A549 treated with AZD9567 at 1 μM for 4 hours (cell line): ENCODE data around the gene HPS5. TPM values are rescaled to one million over a fixed set of nuclear protein-coding genes. Genes with fewer than 3 reads are reported as not detected.

Experiments used
- total RNA-seq: library from RNA; stranded (reverse); fragments of 200-300 nt; extraction: Qiagen RNA extraction; gene quantifications from 5 replicates; pipeline ENCODE4 v1.2.3, GENCODE V29; 2022; ENCODE audit not compliant: insufficient read depth

Gene HPS5, protein sequence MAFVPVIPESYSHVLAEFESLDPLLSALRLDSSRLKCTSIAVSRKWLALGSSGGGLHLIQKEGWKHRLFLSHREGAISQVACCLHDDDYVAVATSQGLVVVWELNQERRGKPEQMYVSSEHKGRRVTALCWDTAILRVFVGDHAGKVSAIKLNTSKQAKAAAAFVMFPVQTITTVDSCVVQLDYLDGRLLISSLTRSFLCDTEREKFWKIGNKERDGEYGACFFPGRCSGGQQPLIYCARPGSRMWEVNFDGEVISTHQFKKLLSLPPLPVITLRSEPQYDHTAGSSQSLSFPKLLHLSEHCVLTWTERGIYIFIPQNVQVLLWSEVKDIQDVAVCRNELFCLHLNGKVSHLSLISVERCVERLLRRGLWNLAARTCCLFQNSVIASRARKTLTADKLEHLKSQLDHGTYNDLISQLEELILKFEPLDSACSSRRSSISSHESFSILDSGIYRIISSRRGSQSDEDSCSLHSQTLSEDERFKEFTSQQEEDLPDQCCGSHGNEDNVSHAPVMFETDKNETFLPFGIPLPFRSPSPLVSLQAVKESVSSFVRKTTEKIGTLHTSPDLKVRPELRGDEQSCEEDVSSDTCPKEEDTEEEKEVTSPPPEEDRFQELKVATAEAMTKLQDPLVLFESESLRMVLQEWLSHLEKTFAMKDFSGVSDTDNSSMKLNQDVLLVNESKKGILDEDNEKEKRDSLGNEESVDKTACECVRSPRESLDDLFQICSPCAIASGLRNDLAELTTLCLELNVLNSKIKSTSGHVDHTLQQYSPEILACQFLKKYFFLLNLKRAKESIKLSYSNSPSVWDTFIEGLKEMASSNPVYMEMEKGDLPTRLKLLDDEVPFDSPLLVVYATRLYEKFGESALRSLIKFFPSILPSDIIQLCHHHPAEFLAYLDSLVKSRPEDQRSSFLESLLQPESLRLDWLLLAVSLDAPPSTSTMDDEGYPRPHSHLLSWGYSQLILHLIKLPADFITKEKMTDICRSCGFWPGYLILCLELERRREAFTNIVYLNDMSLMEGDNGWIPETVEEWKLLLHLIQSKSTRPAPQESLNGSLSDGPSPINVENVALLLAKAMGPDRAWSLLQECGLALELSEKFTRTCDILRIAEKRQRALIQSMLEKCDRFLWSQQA
- 13.2 to 19.0 TPM (median 14.6 TPM) in 5 replicates for total RNA-seq

DNA sequence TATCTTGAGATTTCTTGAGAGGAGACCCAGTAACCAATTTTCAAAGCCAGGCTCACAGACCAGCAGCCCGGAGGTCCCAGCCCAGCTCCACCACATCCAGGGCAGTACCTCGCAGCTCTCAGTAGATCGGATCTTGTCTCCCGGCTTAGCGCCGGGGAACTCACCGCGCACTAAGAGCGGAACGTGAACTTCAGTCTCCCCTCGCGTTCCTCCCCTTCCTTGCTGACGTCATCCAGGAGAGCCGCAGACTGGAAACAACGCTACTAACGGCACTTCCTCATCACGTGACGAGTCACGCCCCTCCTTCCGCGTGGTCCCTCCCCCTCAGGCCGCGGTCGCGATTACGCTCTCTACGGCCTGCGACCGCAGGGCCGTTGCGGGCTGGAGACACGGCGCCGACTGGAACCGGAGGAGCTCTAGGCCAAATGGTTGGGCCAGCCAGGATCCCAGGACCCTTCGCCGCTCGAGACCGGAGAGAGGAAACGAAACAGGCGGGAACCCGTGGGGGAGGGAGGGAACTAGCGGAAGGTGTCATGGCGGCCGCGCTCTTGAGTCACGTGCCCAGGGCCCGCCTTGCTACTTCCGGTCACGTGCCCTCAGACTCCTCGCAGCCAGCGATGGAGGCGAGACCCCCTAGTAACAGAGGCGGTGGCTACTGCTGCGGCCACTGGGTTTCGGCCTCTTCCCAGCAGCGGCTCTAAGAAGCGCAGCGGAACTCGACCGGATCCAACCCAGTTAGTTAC is at the start of gene HPS5, which contains the start of gene GTF2H1:
Gene HPS5, minus strand, starts transcription at position 172 of the 743 bp plus-strand sequence. CDS start 4,282 bp downstream, outside the sequence.
Gene GTF2H1, plus strand, starts transcription at position 599 of the 743 bp plus-strand sequence. CDS start 10,508 bp downstream, outside the sequence.

DNA sequence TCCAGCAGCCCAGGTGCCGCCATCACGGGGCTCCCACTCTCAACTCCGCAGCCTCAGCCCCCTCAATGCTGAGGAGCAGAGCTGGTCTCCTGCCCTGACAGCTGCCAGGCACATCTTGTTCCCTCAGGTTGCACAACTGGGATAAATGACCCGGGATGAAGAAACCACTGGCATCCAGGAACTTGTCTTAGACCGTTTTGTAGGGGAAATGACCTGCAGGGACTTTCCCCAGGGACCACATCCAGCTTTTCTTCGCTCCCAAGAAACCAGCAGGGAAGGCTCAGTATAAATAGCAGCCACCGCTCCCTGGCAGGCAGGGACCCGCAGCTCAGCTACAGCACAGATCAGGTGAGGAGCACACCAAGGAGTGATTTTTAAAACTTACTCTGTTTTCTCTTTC is 56.0 kb downstream of the HPS5 start, which contains the start of gene SAA1:
Gene SAA1, plus strand, starts transcription at position 316 of the 400 bp plus-strand sequence. CDS start 624 bp downstream, outside the sequence.

DNA sequence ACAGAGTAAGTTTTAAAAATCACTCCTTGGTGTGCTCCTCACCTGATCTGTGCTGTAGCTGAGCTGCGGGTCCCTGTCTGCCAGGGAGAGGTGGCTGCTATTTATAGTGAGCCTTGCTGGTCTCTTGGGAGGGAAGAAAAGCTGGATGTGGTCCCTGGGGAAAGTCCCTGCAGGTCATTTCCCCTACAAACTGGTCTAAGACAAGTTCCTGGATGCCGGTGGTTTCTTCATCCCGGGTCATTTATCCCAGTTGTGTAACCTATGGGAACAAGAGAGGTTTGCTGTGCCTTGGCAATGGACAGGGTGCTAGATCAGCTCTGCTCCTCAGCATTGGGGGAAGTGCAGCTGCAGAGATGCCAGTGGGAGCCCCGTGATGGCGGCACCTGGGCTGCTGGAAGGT is 73.4 kb downstream of the HPS5 start, which contains the start of gene SAA2:
Gene SAA2, minus strand, starts transcription at position 108 of the 400 bp plus-strand sequence. CDS start 657 bp downstream, outside the sequence.

DNA sequence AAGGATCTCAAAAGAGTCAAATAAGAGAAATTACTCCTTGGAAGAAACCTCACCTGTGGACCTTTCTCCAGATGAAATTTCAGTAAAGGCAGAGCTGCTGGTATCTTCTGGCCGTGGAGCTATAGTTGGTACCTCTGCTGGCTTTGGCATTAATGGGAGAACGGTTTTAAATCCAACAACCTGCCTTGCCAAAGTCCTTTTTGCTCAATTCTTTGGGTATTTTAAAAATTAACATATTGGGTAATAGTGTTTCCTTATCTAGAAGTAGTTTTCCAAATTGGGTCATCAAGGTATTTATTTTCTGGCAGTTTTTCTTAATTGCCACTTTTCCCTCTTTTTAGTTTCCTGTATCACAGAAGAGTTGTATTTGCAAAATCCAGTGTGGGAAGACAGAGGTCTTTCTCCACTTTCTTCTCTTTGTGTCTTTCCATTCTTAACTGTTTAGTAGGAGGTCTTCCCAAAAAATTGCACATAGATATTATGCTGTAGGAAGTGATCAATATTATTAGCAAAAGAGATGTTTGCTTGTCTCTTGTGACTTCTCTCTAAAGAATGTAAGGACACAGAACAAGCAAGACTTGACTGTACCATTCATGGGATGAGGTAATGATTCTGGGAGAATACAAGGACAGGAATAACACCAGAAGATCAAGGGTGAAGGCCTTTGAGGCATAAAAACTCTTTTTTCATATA is 85.1 kb downstream of the HPS5 start, which contains the start of gene SAA4:
Gene SAA4, minus strand, starts transcription at position 139 of the 693 bp plus-strand sequence. CDS start 876 bp downstream, outside the sequence.

Other genes with a start within 250 kb of the HPS5 start
- gene SAAL1, start 216.1 kb downstream of the HPS5 start, total RNA-seq = 37.9 to 50.3 TPM (median 38.9 TPM) in 5 replicates
- gene MRGPRX3, start 189.6 kb downstream of the HPS5 start, total RNA-seq = 0.08 TPM in 1 of 5 replicates, not detected in the others
- not detected in 5 replicates for gene MRGPRX4, start 149.3 kb downstream of the HPS5 start, total RNA-seq
- not detected in 5 replicates for gene SAA4, start 85.3 kb downstream of the HPS5 start, total RNA-seq
- 0.17 to 0.21 TPM in 2 of 5 replicates, not detected in the others for gene SAA2, start 73.5 kb downstream of the HPS5 start, total RNA-seq
- 1.5 to 2.9 TPM (median 1.7 TPM) in 4 of 5 replicates, not detected in the other for gene SAA1, start 55.9 kb downstream of the HPS5 start, total RNA-seq
- gene GTF2H1, start 427 bp upstream of the HPS5 start, total RNA-seq = 32.1 to 39.4 TPM (median 33.5 TPM) in 5 replicates
- gene LDHA, start 72.4 kb upstream of the HPS5 start, total RNA-seq = 2,564 to 4,313 TPM (median 3,078 TPM) in 5 replicates
- 0.10 to 0.15 TPM (median 0.15 TPM) in 3 of 5 replicates, not detected in the others for gene LDHC, start 90.2 kb upstream of the HPS5 start, total RNA-seq
- not detected in 5 replicates for gene LDHAL6A, start 133.7 kb upstream of the HPS5 start, total RNA-seq
- 95.6 to 154 TPM (median 101 TPM) in 5 replicates for gene TSG101, start 204.8 kb upstream of the HPS5 start, total RNA-seq